Measurements from ENCODE around the gene LAMC3.

LAMC3 gene

DNA sequence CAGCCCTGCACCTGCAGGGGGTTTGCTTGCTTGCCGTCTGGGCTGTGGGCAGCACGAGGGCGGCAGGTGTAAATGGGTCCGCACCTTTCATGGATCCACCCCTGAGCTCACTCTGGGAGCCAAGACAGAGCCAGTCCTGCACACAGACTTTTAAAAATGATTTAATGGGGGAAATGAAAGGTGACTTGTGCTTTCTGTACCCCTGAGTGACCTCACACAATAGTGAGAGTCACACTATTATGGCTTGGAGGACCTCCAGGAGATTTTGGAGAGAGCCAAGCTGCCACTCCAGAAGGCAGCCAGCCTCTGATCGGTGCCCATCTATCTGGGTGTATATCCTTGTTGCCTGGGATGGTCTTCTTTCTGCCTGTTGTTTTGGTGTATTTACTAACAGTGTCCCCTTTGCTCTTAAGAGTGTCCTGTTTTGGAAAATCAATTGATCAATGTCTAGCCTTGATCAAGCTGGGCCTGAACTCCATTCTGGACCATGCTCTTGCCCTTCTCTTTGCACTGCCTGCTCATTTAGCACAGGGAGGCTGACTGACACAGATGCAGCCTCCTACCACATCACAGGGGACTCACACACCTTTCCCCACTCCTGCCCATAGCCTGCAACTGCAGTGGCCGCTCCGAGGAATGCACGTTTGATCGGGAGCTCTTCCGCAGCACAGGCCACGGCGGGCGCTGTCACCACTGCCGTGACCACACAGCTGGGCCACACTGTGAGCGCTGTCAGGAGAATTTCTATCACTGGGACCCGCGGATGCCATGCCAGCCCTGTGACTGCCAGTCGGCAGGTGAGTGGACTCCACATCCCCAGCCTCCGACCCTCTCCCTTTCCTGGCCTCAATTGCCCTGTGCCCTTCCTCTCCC lies 29.5 kb downstream of the LAMC3 start:
- Histone ChIP-seq H3K4me1 (peaks cover 0 to 20% (median 18%) of the 10 kb centered on the region in 4 donors), H3K27ac (peak overlapping the region in 1 of 2 donors; percentile 53), H3K4me3 (no peak overlapping the region), H3K9me3 (no peaks in the 10 kb centered on the region), H3K36me3 (no peaks in the 10 kb centered on the region), H3K27me3 (no peaks in the 10 kb centered on the region)
- TF ChIP-seq, protein P1, sequence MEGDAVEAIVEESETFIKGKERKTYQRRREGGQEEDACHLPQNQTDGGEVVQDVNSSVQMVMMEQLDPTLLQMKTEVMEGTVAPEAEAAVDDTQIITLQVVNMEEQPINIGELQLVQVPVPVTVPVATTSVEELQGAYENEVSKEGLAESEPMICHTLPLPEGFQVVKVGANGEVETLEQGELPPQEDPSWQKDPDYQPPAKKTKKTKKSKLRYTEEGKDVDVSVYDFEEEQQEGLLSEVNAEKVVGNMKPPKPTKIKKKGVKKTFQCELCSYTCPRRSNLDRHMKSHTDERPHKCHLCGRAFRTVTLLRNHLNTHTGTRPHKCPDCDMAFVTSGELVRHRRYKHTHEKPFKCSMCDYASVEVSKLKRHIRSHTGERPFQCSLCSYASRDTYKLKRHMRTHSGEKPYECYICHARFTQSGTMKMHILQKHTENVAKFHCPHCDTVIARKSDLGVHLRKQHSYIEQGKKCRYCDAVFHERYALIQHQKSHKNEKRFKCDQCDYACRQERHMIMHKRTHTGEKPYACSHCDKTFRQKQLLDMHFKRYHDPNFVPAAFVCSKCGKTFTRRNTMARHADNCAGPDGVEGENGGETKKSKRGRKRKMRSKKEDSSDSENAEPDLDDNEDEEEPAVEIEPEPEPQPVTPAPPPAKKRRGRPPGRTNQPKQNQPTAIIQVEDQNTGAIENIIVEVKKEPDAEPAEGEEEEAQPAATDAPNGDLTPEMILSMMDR (IDR thresholded peaks at IDR 0.05) = no peak
- intact Hi-C loops (cut with DNase I; ENCODE audit: low total_unique reads) = loop anchor here (5.0 to 10.0 kb wide), 2 partner anchors 91 to 164 kb away; no protein-coding TSS in a partner anchor
- DNase-seq = no peak

DNA sequence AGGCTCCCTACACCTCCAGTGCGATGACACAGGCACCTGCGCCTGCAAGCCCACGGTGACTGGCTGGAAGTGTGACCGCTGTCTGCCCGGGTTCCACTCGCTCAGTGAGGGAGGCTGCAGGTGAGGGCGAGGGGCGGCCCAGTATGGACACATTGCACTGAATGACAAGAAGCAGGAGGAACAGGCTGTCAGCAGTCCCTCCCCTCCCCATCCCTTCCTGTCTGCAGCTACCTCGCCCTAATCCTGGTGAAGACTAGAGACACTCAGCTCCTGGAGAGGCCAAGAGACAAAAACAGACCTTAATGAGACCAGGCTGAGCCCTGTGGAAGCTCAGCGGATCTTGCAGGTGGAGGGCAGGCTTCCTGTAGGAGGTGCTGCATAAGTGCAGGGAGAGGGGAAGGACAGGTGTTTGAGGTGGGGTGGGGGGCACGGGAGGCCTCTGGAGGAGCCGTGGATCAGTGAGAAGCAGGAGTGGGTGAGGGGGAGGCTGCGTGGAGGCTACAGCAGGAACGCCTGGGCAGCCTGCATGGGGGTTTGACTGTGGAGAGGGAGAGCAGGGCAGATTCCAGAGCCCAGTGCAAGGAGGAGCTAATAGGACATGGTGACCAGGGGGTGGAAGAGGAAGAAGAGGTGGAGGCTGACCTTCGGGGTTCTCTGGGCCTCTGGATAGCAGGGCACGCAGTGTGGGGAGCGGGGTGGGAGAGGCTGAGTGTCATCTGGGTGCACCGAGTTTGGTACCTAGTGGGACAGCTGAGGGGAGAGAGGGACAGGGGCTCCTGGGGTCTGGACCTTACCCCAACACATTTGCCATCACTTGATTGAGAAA lies 30.4 kb downstream of the LAMC3 start:
- Histone ChIP-seq H3K4me1 (peaks cover 0 to 20% (median 18%) of the 10 kb centered on the region in 4 donors), H3K27me3 (no peaks in the 10 kb centered on the region), H3K9me3 (no peaks in the 10 kb centered on the region), H3K36me3 (no peaks in the 10 kb centered on the region), H3K27ac (no peak overlapping the region), H3K4me3 (no peak overlapping the region)
- no peak for DNase-seq
- TF ChIP-seq, protein P1 (IDR thresholded peaks at IDR 0.05) = no peak
- intact Hi-C loops (cut with DNase I; ENCODE audit: low total_unique reads) = loop anchor here (5.0 to 10.0 kb wide), 2 partner anchors 92 to 165 kb away; no protein-coding TSS in a partner anchor

DNA sequence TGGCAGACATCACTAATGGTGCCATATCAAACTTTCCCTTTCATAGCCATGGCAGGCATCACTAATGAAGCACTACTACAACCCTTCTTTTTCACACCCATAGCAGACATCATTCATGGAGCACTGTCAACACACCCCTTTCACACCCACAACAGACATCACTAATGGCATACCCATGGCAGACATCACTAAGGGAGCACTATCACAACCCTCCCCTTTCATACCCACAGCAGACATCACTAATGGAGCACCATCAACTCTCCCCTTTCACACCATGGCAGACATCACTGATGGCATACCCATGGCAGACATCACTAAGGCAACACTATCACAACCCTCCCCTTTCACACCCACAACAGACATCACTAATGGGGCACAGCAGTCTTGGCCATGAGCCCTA lies 33.7 kb downstream of the LAMC3 start:
- Histone ChIP-seq H3K36me3 (no peaks in the 10 kb centered on the region), H3K9me3 (no peaks in the 10 kb centered on the region), H3K27me3 (no peaks in the 10 kb centered on the region), H3K4me3 (no peak overlapping the region), H3K27ac (no peak overlapping the region), H3K4me1 (peaks cover 0 to 7% (median 6%) of the 10 kb centered on the region in 4 donors)
- DNase-seq = no peak
- intact Hi-C loops (cut with DNase I; ENCODE audit: low total_unique reads) = no loop called here
- TF ChIP-seq, protein P1 (IDR thresholded peaks at IDR 0.05) = no peak

- DNase-seq = no peak
- Histone ChIP-seq H3K27ac (no peak overlapping the region), H3K27me3 (no peaks in the 10 kb centered on the region), H3K36me3 (no peaks in the 10 kb centered on the region), H3K4me1 (peaks cover 0 to 4% (median 2%) of the 10 kb centered on the region in 4 donors), H3K4me3 (no peak overlapping the region), H3K9me3 (no peaks in the 10 kb centered on the region)
- intact Hi-C loops (cut with DNase I; ENCODE audit: low total_unique reads) = no loop called here
- TF ChIP-seq, protein P1 (IDR thresholded peaks at IDR 0.05) = no peak
Observed at GRCh38 chr9:131043087-131043486, 34.1 kb downstream of the LAMC3 start.

DNA sequence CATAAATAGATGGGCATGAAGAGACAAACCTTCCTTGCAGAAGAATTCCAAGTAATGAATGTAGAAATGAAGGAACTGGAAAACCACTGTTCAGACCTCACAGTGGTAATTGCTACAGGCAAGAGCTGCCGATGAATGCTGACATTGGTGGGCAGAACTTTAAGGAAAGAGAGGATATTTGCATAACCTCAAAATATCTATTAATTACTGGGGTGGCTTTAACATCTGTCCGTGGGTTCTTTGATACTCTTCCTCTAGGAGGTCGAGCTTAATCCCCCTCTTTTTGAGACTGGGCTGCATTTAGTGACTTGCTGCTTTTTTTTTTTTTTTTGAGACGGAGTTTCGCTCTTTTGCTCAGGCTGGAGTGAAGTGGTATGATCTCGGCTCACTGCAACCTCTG lies 34.7 kb downstream of the LAMC3 start:
- H3K27ac ChIP-seq = no peak overlapping the region
- no peaks in the 10 kb centered on the region for H3K27me3 ChIP-seq
- H3K4me3 ChIP-seq = no peak overlapping the region
- no peaks in the 10 kb centered on the region for H3K9me3 ChIP-seq
- no peaks in the 10 kb centered on the region for H3K36me3 ChIP-seq
- no peak for DNase-seq
- peaks cover 0 to 4% (median 0%) of the 10 kb centered on the region in 4 donors for H3K4me1 ChIP-seq
- TF ChIP-seq, protein P1 (IDR thresholded peaks at IDR 0.05) = no peak
- intact Hi-C loops (cut with DNase I; ENCODE audit: low total_unique reads) = no loop called here

Data from tibial artery (tissue), 4 donors.